Memory B cell (primary cell): ENCODE results near the gene NR3C2.

Source experiments
- ATAC-seq: fragments of 150-1000 bp; cut with Tn5 transposase; 2 replicates; pipeline ENCODE4 v1.10.0; 2021; ENCODE audit warnings: low read depth, mild to moderate bottlenecking, moderate library complexity
- DNase-seq, 2 donors: peaks; one replicate each; pipeline ENCODE4 v3.0.0; 2022; ENCODE audit warnings: low spot score in 2 of 2
- H3K27ac Mint-ChIP-seq: one replicate; pipeline ENCODE4 v1.8.0; 2022; ENCODE audit warnings: mild to moderate bottlenecking, moderate library complexity, mixed read lengths
- H3K27me3 Mint-ChIP-seq: one replicate; pipeline ENCODE4 v1.8.0; 2022; ENCODE audit warnings: mixed read lengths
- H3K36me3 Mint-ChIP-seq: one replicate; pipeline ENCODE4 v1.8.0; 2022; ENCODE audit warnings: mild to moderate bottlenecking, mixed read lengths
- H3K4me1 Mint-ChIP-seq: one replicate; pipeline ENCODE4 v1.8.0; 2022; ENCODE audit warnings: mixed read lengths
- H3K4me3 Mint-ChIP-seq: one replicate; pipeline ENCODE4 v1.8.0; 2022; ENCODE audit warnings: mild to moderate bottlenecking, moderate library complexity, mixed read lengths
- H3K9me3 Mint-ChIP-seq: one replicate; pipeline ENCODE4 v1.8.0; 2022; ENCODE audit warnings: mixed read lengths

Gene NR3C2

DNA sequence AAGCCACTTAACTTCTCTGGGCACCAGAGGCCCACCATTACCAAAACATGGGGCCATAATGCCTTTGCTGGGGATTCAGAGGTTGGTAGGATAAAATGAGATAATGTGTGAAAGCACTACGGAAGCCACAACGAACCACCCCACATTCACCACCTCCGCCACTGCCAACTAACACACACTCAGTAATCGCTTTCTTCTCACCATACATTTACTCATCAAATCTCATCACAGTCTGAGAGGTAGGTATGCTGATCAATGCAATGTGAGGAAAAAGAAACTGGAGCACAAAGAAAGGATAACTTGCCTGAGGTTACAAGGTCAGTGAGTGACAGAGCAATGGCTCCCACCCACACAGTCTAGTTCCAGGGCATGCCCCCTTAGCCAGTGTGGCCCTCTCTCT is 257.3 kb downstream of the NR3C2 start:
- Mint-ChIP-seq H3K36me3 (peaks cover 22% of the 10 kb centered on the region), H3K4me1 (no peaks in the 10 kb centered on the region), H3K27ac (no peak overlapping the region), H3K9me3 (peaks cover 7% of the 10 kb centered on the region), H3K27me3 (no peaks in the 10 kb centered on the region), H3K4me3 (no peak overlapping the region)
- DNase-seq (no peak), ATAC-seq (no peak)

DNA sequence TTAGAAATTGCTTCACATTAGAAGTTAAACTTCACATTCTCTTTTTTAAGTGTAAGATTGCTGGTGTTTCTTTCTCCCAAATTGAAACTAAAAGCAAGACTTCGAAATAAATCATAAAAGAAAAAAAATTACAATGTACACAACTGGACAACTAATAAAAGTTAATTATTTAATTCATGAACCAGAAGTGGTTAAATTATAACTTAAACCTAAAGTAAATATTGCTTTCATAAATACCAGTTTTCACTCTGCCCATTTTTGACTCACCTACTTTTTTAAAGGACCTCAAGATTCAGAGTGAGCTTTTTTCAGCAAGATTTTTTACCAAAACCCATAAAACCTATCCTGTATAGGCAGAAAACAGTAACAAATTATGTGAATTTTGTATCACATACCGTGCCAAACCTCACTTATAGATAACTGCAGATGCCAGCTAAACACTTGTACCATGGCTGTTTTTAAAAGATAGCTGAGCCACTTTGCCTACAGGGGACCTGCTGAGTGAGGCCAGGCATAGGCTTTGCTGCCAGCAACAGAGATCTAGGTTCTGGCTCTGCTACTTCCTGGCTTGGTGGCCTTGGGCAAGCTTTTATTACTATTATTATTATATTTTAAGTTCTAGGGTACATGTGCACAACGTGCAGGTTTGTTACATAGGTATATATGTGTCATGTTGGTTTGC is 259.8 kb downstream of the NR3C2 start:
- H3K4me3 Mint-ChIP-seq, result no peak overlapping the region
- peaks cover 17% of the 10 kb centered on the region for H3K36me3 Mint-ChIP-seq
- ATAC-seq (no peak), DNase-seq (no peak)
- peaks cover 3% of the 10 kb centered on the region for H3K9me3 Mint-ChIP-seq
- H3K27ac Mint-ChIP-seq, result no peak overlapping the region
- peaks cover 2% of the 10 kb centered on the region for H3K4me1 Mint-ChIP-seq
- H3K27me3 Mint-ChIP-seq, result no peaks in the 10 kb centered on the region

- H3K27me3 Mint-ChIP-seq, result no peaks in the 10 kb centered on the region
- peaks cover 16% of the 10 kb centered on the region for H3K4me1 Mint-ChIP-seq
- no peak for DNase-seq
- ATAC-seq, result no peak
- peaks cover 14% of the 10 kb centered on the region for H3K36me3 Mint-ChIP-seq
- H3K4me3 Mint-ChIP-seq, result no peak overlapping the region
- H3K27ac Mint-ChIP-seq, result no peak overlapping the region
- H3K9me3 Mint-ChIP-seq, result peaks cover 7% of the 10 kb centered on the region
Observed at GRCh38 chr4:148173397-148174017, 268.7 kb downstream of the NR3C2 start.

GRCh38 chr4:148171596-148171995 is 270.6 kb downstream of the NR3C2 start:
- no peak for ATAC-seq
- Mint-ChIP-seq H3K27ac (no peak overlapping the region), H3K4me1 (peaks cover 16% of the 10 kb centered on the region), H3K27me3 (no peaks in the 10 kb centered on the region), H3K4me3 (no peak overlapping the region), H3K9me3 (peaks cover 7% of the 10 kb centered on the region), H3K36me3 (peaks cover 16% of the 10 kb centered on the region)
- no peak for DNase-seq

- peaks cover 16% of the 10 kb centered on the region for H3K4me1 Mint-ChIP-seq
- no peak for DNase-seq
- H3K27me3 Mint-ChIP-seq, result no peaks in the 10 kb centered on the region
- peaks cover 16% of the 10 kb centered on the region for H3K36me3 Mint-ChIP-seq
- ATAC-seq, result peak; percentile 53
- H3K4me3 Mint-ChIP-seq, result no peak overlapping the region
- H3K27ac Mint-ChIP-seq, result no peak overlapping the region
- peaks cover 7% of the 10 kb centered on the region for H3K9me3 Mint-ChIP-seq
Observed at GRCh38 chr4:148170408-148171365, 271.5 kb downstream of the NR3C2 start.

DNA sequence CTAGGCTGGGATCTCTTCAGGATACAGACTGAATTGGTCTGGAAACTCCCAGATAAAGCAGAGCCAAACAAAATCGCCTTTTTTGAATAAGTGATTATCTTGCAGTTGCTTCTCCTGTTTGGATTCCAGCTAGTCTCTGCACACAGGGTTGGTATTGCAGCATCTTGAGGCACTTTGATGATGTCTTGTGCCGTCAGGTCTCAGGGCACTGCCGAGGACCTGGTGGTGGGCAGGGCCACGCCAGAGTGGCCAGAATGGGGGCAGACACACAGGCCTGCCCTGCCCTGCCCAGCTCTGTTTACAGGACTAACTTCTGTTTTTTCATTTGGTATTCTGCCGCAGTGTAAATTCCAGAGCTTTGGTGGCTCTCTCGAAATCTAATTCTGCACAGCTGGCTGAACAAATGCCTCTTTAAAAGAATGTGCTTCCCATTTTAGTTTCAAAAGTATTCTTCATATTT is 276.1 kb downstream of the NR3C2 start:
- no peak overlapping the region for H3K27ac Mint-ChIP-seq
- no peak for DNase-seq
- no peaks in the 10 kb centered on the region for H3K27me3 Mint-ChIP-seq
- H3K4me1 Mint-ChIP-seq, result peaks cover 3% of the 10 kb centered on the region
- peaks cover 1% of the 10 kb centered on the region for H3K36me3 Mint-ChIP-seq
- no peaks in the 10 kb centered on the region for H3K9me3 Mint-ChIP-seq
- ATAC-seq, result no peak
- H3K4me3 Mint-ChIP-seq, result no peak overlapping the region

- peaks cover 1% of the 10 kb centered on the region for H3K36me3 Mint-ChIP-seq
- H3K4me1 Mint-ChIP-seq, result no peaks in the 10 kb centered on the region
- H3K27ac Mint-ChIP-seq, result no peak overlapping the region
- DNase-seq (no peak), ATAC-seq (no peak)
- no peaks in the 10 kb centered on the region for H3K9me3 Mint-ChIP-seq
- H3K4me3 Mint-ChIP-seq, result no peak overlapping the region
- H3K27me3 Mint-ChIP-seq, result no peaks in the 10 kb centered on the region
Observed at GRCh38 chr4:148164557-148164956, 277.7 kb downstream of the NR3C2 start.

GRCh38 chr4:148162991-148163390 is 279.2 kb downstream of the NR3C2 start:
- ATAC-seq (no peak), DNase-seq (no peak)
- Mint-ChIP-seq H3K4me3 (no peak overlapping the region), H3K27me3 (no peaks in the 10 kb centered on the region), H3K36me3 (peaks cover 2% of the 10 kb centered on the region), H3K4me1 (no peaks in the 10 kb centered on the region), H3K27ac (no peak overlapping the region), H3K9me3 (peaks cover 1% of the 10 kb centered on the region)

DNA sequence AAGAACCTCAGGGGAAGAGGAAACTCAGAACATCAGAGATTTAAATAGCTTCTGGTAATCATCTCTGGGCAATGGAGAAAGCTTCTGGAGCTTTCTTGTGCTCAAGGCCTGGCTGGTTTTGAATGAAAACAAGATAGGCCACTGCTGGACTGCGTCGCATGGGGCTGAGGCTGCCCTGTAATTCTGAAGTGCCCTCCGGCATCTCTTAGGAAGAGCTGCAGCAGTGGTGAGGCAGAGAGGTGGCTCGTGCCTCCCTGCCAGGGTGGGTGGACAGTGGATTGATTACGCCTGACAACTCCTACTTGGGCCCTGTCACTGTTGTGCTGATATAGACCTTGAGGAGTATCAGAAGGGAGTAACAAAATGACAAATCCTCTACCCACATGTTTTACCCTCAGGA is 279.7 kb downstream of the NR3C2 start:
- Mint-ChIP-seq H3K36me3 (peaks cover 2% of the 10 kb centered on the region), H3K4me1 (no peaks in the 10 kb centered on the region), H3K27me3 (no peaks in the 10 kb centered on the region), H3K9me3 (peaks cover 1% of the 10 kb centered on the region), H3K4me3 (no peak overlapping the region), H3K27ac (no peak overlapping the region)
- DNase-seq (no peak), ATAC-seq (no peak)

GRCh38 chr4:148161601-148162000 is 280.6 kb downstream of the NR3C2 start:
- Mint-ChIP-seq H3K9me3 (peaks cover 4% of the 10 kb centered on the region), H3K4me3 (no peak overlapping the region), H3K27ac (no peak overlapping the region), H3K27me3 (no peaks in the 10 kb centered on the region), H3K4me1 (no peaks in the 10 kb centered on the region), H3K36me3 (peaks cover 4% of the 10 kb centered on the region)
- no peak for ATAC-seq
- no peak for DNase-seq

GRCh38 chr4:148159793-148160192 is 282.4 kb downstream of the NR3C2 start:
- no peak for ATAC-seq
- H3K4me1 Mint-ChIP-seq, result no peaks in the 10 kb centered on the region
- no peak overlapping the region for H3K27ac Mint-ChIP-seq
- H3K4me3 Mint-ChIP-seq, result no peak overlapping the region
- no peaks in the 10 kb centered on the region for H3K27me3 Mint-ChIP-seq
- H3K9me3 Mint-ChIP-seq, result peaks cover 4% of the 10 kb centered on the region
- H3K36me3 Mint-ChIP-seq, result peaks cover 7% of the 10 kb centered on the region
- no peak for DNase-seq

DNA sequence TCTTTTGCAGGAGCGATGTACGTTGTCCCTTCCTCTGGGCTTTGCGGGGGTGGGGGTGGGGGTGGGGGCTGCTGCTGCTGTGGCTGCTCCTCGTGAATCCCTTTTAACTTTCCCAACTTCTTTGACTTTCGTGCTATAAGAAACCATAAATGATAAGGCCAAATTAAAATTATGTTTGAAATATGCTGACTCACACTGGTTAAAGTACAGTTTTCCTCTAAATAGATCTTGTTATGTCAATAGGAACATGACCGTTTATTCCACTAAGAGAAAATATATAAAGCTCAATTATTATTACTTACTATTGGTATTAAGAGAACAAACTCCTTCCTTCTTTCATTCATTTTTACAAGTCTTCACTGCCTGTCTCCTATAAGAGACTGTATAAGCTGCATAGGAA is 287.4 kb downstream of the NR3C2 start:
- Mint-ChIP-seq H3K36me3 (peaks cover 25% of the 10 kb centered on the region), H3K27me3 (no peaks in the 10 kb centered on the region), H3K9me3 (peaks cover 4% of the 10 kb centered on the region), H3K4me1 (no peaks in the 10 kb centered on the region), H3K27ac (no peak overlapping the region), H3K4me3 (no peak overlapping the region)
- ATAC-seq (no peak), DNase-seq (no peak)

DNA sequence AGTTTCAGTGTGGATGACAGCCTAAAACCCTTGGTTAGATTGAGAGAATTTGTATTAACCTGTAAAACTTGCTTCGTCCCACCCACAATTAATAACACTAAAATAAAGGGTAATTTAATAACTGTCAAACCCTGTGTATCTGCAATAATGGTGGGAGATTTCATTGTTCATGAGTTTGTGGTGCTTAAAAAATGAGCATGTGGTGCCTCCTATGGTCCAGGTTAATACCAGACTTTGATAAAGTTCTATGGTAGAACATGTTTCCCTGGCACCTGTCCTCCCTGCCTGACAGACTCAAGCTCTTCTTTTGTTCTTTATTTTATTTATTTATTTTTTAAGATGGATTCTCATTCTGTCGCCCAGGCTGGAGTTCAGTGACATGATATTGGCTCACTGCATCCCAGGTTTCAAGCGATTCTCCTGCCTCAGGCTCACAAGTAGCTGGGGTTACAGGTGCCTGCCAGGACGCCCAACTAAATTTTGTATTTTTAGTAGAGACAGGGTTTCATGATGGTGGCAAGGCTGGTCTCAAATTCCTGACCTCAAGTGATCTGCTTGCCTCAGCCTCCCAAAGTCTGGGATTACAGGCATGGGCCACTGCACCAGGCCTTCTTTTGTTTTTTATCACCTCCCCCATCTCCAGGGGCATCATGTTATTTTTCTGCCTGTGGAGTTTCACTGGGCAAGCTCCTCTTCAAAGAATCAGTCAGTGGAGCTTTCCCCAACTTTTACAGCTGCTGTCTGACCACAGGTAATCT is 289.2 kb downstream of the NR3C2 start:
- DNase-seq, result no peak
- no peak overlapping the region for H3K4me3 Mint-ChIP-seq
- no peaks in the 10 kb centered on the region for H3K27me3 Mint-ChIP-seq
- peaks cover 30% of the 10 kb centered on the region for H3K36me3 Mint-ChIP-seq
- H3K27ac Mint-ChIP-seq, result no peak overlapping the region
- no peaks in the 10 kb centered on the region for H3K4me1 Mint-ChIP-seq
- peaks cover 2% of the 10 kb centered on the region for H3K9me3 Mint-ChIP-seq
- no peak for ATAC-seq
